GM08714 (cell line): ENCODE measurements around the gene DGKI.

Source experiments
- H3K4me3 ChIP-seq: fragments of 200-500 bp; sonication (Bioruptor generic); 2 replicates; pipeline ENCODE4 v1.5.1; 2014; ENCODE audit warnings: mild to moderate bottlenecking, low read length, inconsistent platforms
- ZNF274 ChIP-seq: IDR thresholded peaks from 2 replicates; pipeline ENCODE4 v1.6.1; 2012; ENCODE audit warnings: mild to moderate bottlenecking, low read depth, low read length

DGKI gene

GRCh38 chr7:137695942-137696341 lies 150.8 kb downstream of the DGKI start:
- no peak for TF ChIP-seq ZNF274
- H3K4me3 ChIP-seq = no peak overlapping the region

DNA sequence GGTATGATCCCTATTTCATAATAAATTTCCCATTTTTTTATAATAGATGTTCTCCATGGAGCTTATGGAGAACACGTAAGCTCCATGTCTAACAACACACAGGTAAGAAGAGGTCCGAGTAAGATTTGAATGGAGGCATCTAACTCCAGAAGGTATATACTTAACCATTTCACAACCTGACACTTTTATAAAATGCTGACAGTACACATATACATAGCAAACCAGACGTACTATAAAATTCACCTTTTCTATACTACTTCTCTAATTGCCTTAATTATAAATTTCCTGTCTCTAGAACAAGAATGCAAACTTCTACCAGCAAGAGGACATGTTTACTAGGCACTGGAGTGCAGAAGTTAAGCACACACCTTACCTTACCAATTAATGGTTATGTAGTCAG lies 151.3 kb downstream of the DGKI start:
- no peak overlapping the region for H3K4me3 ChIP-seq
- no peak for TF ChIP-seq ZNF274

DNA sequence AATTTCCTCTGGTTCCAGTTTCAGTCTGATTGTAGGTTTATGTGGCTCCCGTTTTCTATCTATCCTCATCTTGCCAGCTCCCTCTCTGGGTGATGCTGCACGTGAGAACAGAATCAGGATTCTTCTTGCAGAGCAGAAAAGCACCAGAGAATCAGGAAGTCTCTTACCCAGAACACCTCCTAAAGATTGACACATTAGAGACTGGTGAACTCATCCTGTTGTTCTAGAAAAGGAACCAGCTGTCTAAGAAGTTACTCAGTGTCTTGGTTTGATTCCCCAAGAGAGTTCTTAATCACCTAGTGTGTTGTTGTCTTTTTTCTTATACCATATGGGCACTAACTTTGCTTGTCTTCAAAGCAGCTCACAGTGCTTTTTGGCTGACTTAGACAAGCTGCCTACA lies 152.4 kb downstream of the DGKI start:
- TF ChIP-seq ZNF274 = no peak

GRCh38 chr7:137692399-137692798 lies 154.4 kb downstream of the DGKI start:
- H3K4me3 ChIP-seq = no peak overlapping the region
- no peak for TF ChIP-seq ZNF274

More for the DNA sequence above, 152.4 kb downstream of the DGKI start:
- H3K4me3 ChIP-seq = no peak overlapping the region

GRCh38 chr7:137691566-137691965 lies 155.2 kb downstream of the DGKI start:
- H3K4me3 ChIP-seq = no peak overlapping the region
- TF ChIP-seq ZNF274 = no peak

DNA sequence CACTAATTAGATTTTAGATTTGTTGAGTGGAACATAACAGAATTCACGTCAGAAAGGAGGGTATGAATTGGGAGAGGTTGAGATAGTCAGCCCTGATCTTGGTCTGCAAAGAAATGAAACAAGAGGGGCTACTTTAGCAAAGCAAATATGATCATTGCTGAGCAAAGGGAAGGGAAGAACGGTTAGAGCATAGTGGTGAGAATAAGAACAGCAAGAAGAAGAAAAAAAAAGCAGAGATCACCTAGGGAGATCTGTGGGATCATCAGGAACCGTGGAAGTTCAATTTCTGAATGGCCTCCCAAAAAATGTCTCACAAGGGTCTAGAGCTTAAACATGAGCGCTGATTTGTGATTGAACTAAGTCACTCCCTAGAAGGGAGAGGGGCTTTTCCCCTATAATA lies 156.1 kb downstream of the DGKI start:
- TF ChIP-seq ZNF274 = no peak
- no peak overlapping the region for H3K4me3 ChIP-seq

DNA sequence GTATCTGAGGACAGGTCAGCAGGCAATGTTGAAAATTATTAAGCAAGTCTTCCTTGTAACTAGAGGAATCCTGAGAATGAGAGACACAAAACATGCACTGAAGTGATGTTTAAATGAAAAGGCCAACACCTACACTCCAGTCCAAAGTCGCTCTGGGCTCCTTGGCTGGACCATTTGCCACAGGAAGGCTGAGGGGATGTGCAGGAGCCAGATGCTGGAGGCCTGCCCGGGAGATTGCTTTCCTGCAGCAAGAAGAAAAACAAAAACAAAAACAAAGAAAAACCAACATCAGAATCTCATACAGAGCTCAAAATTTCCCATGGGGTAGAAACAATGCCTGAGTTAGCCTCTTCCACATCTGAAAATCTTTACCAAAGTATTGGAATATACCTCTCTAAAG lies 157.0 kb downstream of the DGKI start:
- no peak overlapping the region for H3K4me3 ChIP-seq
- TF ChIP-seq ZNF274 = no peak

GRCh38 chr7:137687556-137688265 lies 159.1 kb downstream of the DGKI start:
- no peak overlapping the region for H3K4me3 ChIP-seq
- no peak for TF ChIP-seq ZNF274

- no peak overlapping the region for H3K4me3 ChIP-seq
- no peak for TF ChIP-seq ZNF274
Measured at GRCh38 chr7:137685433-137686164, 161.2 kb downstream of the DGKI start.

DNA sequence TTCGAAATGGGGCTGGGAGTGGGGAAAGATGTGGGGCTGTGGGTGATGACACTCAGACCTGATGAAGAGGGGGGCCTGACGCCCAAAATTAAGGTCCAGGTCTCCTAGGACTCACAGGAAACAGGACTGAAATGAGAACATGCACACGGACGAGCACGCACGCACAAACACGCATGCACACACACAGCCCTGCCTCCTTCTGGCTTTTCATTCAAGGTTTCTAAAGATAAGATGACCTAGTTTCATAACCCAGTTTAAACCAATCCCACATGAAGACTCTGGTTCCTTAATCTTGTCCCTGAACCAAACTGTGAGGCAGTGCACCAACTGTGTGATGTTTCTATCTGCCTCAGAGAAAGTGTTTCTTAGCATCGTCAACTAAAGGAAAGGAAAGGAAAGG lies 162.0 kb downstream of the DGKI start:
- no peak overlapping the region for H3K4me3 ChIP-seq
- no peak for TF ChIP-seq ZNF274

- no peak overlapping the region for H3K4me3 ChIP-seq
- no peak for TF ChIP-seq ZNF274
Measured at GRCh38 chr7:137684316-137684715, 162.5 kb downstream of the DGKI start.

GRCh38 chr7:137682596-137682995 lies 164.2 kb downstream of the DGKI start:
- no peak overlapping the region for H3K4me3 ChIP-seq
- no peak for TF ChIP-seq ZNF274

DNA sequence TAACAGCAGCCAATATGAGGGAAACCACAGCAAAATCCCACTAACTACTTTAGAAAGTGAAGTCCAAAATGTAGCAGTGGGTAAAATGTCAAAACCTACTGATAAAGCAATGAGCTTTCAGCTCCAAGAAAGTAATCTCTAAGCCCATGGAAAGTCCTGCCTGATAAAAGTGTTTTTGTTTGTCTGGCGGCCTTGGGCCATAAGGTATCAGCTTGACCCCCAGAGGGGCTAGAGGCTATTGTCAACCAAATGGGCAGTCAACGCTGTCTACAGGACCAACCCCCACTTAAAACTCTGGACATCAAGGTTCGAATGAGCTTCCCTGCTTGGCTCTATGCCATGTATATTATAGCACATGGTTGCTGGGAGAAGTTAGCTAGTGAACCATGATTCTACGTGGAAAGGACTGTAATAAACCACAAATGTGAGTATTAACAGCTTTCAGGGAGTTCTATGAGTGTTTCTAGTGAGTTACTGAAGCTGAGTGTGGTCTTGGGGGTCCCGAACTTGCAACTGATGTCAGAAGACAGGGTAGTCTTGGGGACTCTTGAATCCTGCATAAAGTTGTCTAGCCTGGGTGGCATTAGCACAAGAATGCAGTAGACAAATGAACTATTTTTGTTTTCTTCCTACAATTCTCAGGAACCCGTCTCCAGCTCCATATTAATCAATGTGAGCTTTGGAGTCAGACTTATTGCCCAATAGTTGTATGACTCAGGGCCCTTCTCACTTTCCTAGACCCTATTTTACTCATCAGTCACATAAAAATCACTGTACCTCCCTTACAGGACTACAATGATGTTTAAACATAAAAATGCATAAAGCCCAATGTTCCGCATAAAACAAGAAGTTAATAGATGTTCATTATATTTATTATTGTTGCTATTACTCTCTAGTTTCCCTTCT lies 164.9 kb downstream of the DGKI start:
- TF ChIP-seq ZNF274 = no peak

More for the DNA sequence above, 164.9 kb downstream of the DGKI start:
- H3K4me3 ChIP-seq = no peak overlapping the region
